Measurements from ENCODE around the gene C5orf63.

DNA sequence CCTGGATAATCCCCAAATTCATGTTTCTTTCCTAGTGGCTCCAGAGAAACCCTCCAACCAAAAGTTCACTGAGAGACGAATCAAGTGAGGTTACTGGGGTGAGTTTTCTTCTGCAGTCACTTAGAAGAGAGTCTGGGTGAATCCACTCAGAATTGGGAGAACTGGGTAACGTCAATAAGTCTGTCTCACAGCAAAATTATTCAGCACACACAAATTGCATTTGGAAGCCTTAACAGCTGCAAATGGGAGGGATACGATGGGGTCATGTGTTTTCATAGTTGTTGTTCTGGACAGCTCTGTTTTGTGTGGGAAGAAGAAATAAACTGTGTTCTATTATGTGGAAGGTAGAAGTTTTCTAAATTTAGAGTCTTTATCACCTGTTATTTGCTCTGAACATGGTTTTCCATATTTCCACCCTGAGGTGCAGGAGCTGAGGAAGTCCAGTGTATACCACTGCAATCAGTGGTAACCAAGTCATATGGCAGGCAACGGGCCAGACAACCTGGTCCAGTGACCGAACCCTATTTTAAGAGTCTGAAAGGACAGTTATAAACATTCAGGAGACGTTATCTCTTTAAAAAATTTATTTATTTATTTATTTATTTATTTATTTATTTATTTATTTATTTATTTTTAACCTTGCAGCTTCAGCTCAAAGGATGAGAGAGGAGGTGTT lies 64.9 kb downstream of the C5orf63 start:
- TF ChIP-seq EZH2 (IDR thresholded peaks at IDR 0.05; ENCODE audit: low read length): no peak
- TF ChIP-seq, protein P1, sequence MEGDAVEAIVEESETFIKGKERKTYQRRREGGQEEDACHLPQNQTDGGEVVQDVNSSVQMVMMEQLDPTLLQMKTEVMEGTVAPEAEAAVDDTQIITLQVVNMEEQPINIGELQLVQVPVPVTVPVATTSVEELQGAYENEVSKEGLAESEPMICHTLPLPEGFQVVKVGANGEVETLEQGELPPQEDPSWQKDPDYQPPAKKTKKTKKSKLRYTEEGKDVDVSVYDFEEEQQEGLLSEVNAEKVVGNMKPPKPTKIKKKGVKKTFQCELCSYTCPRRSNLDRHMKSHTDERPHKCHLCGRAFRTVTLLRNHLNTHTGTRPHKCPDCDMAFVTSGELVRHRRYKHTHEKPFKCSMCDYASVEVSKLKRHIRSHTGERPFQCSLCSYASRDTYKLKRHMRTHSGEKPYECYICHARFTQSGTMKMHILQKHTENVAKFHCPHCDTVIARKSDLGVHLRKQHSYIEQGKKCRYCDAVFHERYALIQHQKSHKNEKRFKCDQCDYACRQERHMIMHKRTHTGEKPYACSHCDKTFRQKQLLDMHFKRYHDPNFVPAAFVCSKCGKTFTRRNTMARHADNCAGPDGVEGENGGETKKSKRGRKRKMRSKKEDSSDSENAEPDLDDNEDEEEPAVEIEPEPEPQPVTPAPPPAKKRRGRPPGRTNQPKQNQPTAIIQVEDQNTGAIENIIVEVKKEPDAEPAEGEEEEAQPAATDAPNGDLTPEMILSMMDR (optimal IDR thresholded peaks at IDR 0.05 in 1 of 3, IDR thresholded peaks at IDR 0.05 in 1 of 3, conservative IDR thresholded peaks at IDR 0.05 in 1 of 3; ENCODE audit: extremely low read depth in 1 of 3, insufficient read depth in 2 of 3, low read length in 3 of 3): no peak
